Natural killer cell (primary cell): ENCODE results near the gene JAGN1. TPM values are rescaled to one million over a fixed set of nuclear protein-coding genes. Genes with fewer than 3 reads are reported as not detected.

ENCODE experiments used
- ATAC-seq, 3 donors: fragments of 150-1000 bp in 2 of 3; fragments of 200-7000 bp in 1 of 3; cut with Tn5 transposase; 1 replicate in 1 of 3; 2 replicates in 2 of 3; pipeline ENCODE4 v1.10.0; 2021; ENCODE audit warnings: mild to moderate bottlenecking in 2 of 3, moderate library complexity in 2 of 3
- DNase-seq, 2 donors: peaks; one replicate each; pipeline versions ENCODE4 v3.0.0 to v3.0.0-alpha.2; 2013 to 2021; ENCODE audit warnings: mixed read lengths in 1 of 2
- H3K27ac ChIP-seq: one replicate; pipeline ENCODE4 v1.5.1; 2013; ENCODE audit warnings: mild to moderate bottlenecking, low read length
- H3K27me3 ChIP-seq: one replicate; pipeline ENCODE4 v1.6.1; 2013; ENCODE audit warnings: low read length; ENCODE audit not compliant: control insufficient read depth, insufficient read depth
- H3K36me3 ChIP-seq: one replicate; pipeline ENCODE4 v1.6.1; 2013; ENCODE audit warnings: low read length; ENCODE audit not compliant: control insufficient read depth, insufficient read depth
- H3K4me1 ChIP-seq: one replicate; pipeline ENCODE4 v1.6.1; 2013; ENCODE audit warnings: low read length; ENCODE audit not compliant: control insufficient read depth, insufficient read depth
- H3K4me3 ChIP-seq: one replicate; pipeline ENCODE4 v1.5.1; 2013; ENCODE audit warnings: low read length
- H3K9me3 ChIP-seq: one replicate; pipeline ENCODE4 v1.6.1; 2013; ENCODE audit warnings: low read length; ENCODE audit not compliant: control insufficient read depth, insufficient read depth
- H3K27ac Mint-ChIP-seq, 2 donors: one replicate each; pipeline ENCODE4 v1.8.0; 2022; ENCODE audit warnings: mild to moderate bottlenecking in 2 of 2, mixed read lengths in 2 of 2, moderate library complexity in 1 of 2
- H3K27me3 Mint-ChIP-seq, 2 donors: one replicate each; pipeline ENCODE4 v1.8.0; 2022; ENCODE audit warnings: low read depth in 2 of 2, mixed read lengths in 2 of 2
- H3K36me3 Mint-ChIP-seq: one replicate; pipeline ENCODE4 v1.8.0; 2022; ENCODE audit warnings: mixed read lengths
- H3K4me1 Mint-ChIP-seq, 2 donors: one replicate each; pipeline ENCODE4 v1.8.0; 2022; ENCODE audit warnings: mixed read lengths in 2 of 2
- H3K4me3 Mint-ChIP-seq: one replicate; pipeline ENCODE4 v1.8.0; 2022; ENCODE audit warnings: mild to moderate bottlenecking, moderate library complexity, mixed read lengths
- H3K9me3 Mint-ChIP-seq, 2 donors: one replicate each; pipeline ENCODE4 v1.8.0; 2022; ENCODE audit warnings: mixed read lengths in 2 of 2
- WGBS: methylation state at CpG from one replicate; pipeline ENCODE4 v1.1.7; 2013; ENCODE audit warnings: missing lambda C conversion rate; ENCODE audit not compliant: insufficient coverage; 5-methylcytosine and 5-hydroxymethylcytosine counted together
- intact Hi-C: fragments of 100-400 bp; cut with micrococcal nuclease; formaldehyde crosslinking; loops from one replicate; pipeline ENCODE4 v1.14.2; 2022
- total RNA-seq, 4 donors: library from RNA; stranded (reverse); fragments of 120-200 nt in 1 of 4; gene quantifications; one replicate each; pipeline versions ENCODE4 v1.2.3 to v1.2.4, GENCODE V29; 2013 to 2022
- TF ChIP-seq, protein P1 (sequence below): fragments of 200-600 bp; IDR thresholded peaks from one replicate; pipeline ENCODE4 v1.8.0; 2022; ENCODE audit warnings: antibody characterized with exemption

Gene JAGN1
- total RNA-seq, 3 donors from 2014 or later (not counting 1 experiment from before 2014, with no cell fraction given): 15.4 to 16.6 (median 15.5) TPM

- H3K36me3 Mint-ChIP-seq: no peaks in the 10 kb centered on the region
- Histone ChIP-seq H3K27ac (no peak overlapping the region), H3K9me3 (no peaks in the 10 kb centered on the region), H3K4me1 (no peaks in the 10 kb centered on the region), H3K4me3 (no peak overlapping the region), H3K27me3 (no peaks in the 10 kb centered on the region), H3K36me3 (no peaks in the 10 kb centered on the region)
- H3K27me3 Mint-ChIP-seq: no peaks in the 10 kb centered on the region
- no peaks in the 10 kb centered on the region for H3K9me3 Mint-ChIP-seq
- ATAC-seq (no peak), DNase-seq (no peak)
- TF ChIP-seq, protein P1, sequence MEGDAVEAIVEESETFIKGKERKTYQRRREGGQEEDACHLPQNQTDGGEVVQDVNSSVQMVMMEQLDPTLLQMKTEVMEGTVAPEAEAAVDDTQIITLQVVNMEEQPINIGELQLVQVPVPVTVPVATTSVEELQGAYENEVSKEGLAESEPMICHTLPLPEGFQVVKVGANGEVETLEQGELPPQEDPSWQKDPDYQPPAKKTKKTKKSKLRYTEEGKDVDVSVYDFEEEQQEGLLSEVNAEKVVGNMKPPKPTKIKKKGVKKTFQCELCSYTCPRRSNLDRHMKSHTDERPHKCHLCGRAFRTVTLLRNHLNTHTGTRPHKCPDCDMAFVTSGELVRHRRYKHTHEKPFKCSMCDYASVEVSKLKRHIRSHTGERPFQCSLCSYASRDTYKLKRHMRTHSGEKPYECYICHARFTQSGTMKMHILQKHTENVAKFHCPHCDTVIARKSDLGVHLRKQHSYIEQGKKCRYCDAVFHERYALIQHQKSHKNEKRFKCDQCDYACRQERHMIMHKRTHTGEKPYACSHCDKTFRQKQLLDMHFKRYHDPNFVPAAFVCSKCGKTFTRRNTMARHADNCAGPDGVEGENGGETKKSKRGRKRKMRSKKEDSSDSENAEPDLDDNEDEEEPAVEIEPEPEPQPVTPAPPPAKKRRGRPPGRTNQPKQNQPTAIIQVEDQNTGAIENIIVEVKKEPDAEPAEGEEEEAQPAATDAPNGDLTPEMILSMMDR: no peak
- H3K4me1 Mint-ChIP-seq: peaks cover 7 to 13% of the 10 kb centered on the region in 2 donors
- no peak overlapping the region for H3K27ac Mint-ChIP-seq
- 95% methylated on average over 9 of the region's 11 CpGs for WGBS
- intact Hi-C loops: no loop called here
- H3K4me3 Mint-ChIP-seq: no peak overlapping the region
These were observed 5.8 kb upstream of the JAGN1 start for GRCh38 chr3:9884555-9885165.

- no peak for ATAC-seq
- Histone ChIP-seq H3K4me3 (no peak overlapping the region), H3K27me3 (no peaks in the 10 kb centered on the region), H3K36me3 (no peaks in the 10 kb centered on the region), H3K27ac (no peak overlapping the region), H3K4me1 (peaks cover 10% of the 10 kb centered on the region), H3K9me3 (no peaks in the 10 kb centered on the region)
- H3K4me3 Mint-ChIP-seq: no peak overlapping the region
- H3K4me1 Mint-ChIP-seq: peaks cover 13 to 29% of the 10 kb centered on the region in 2 donors
- TF ChIP-seq, protein P1: no peak
- no peaks in the 10 kb centered on the region for H3K9me3 Mint-ChIP-seq
- no peaks in the 10 kb centered on the region for H3K36me3 Mint-ChIP-seq
- no peaks in the 10 kb centered on the region for H3K27me3 Mint-ChIP-seq
- DNase-seq: no peak
- intact Hi-C loops: no loop called here
- H3K27ac Mint-ChIP-seq: no peak overlapping the region
These were observed 4.1 kb upstream of the JAGN1 start for GRCh38 chr3:9886328-9886727.

GRCh38 chr3:9887480-9887879 is 2.9 kb upstream of the JAGN1 start:
- ATAC-seq (no peak), DNase-seq (no peak)
- no peak overlapping the region for H3K27ac Mint-ChIP-seq
- no peaks in the 10 kb centered on the region for H3K36me3 Mint-ChIP-seq
- H3K4me1 ChIP-seq: peaks cover 17% of the 10 kb centered on the region
- no peaks in the 10 kb centered on the region for H3K27me3 ChIP-seq
- WGBS: 94% methylated on average over 4 of the region's 5 CpGs
- TF ChIP-seq, protein P1: no peak
- no peak overlapping the region for H3K27ac ChIP-seq
- H3K4me1 Mint-ChIP-seq: peaks cover 22 to 37% of the 10 kb centered on the region in 2 donors
- peaks cover 1% of the 10 kb centered on the region for H3K36me3 ChIP-seq
- no peaks in the 10 kb centered on the region for H3K9me3 Mint-ChIP-seq
- H3K27me3 Mint-ChIP-seq: no peaks in the 10 kb centered on the region
- no peak overlapping the region for H3K4me3 Mint-ChIP-seq
- no peak overlapping the region for H3K4me3 ChIP-seq
- intact Hi-C loops: no loop called here
- no peaks in the 10 kb centered on the region for H3K9me3 ChIP-seq

- ATAC-seq (no peak), DNase-seq (no peak)
- intact Hi-C loops: no loop called here
- no peak overlapping the region for H3K4me3 ChIP-seq
- H3K36me3 ChIP-seq: peaks cover 5% of the 10 kb centered on the region
- WGBS: 95% methylated on average over 3 of the region's 3 CpGs
- H3K27ac ChIP-seq: no peak overlapping the region
- Mint-ChIP-seq H3K4me3 (no peak overlapping the region), H3K4me1 (peaks cover 29 to 47% of the 10 kb centered on the region in 2 donors), H3K36me3 (no peaks in the 10 kb centered on the region), H3K27me3 (no peaks in the 10 kb centered on the region), H3K9me3 (no peaks in the 10 kb centered on the region), H3K27ac (no peak overlapping the region)
- no peaks in the 10 kb centered on the region for H3K27me3 ChIP-seq
- peaks cover 17% of the 10 kb centered on the region for H3K4me1 ChIP-seq
- no peaks in the 10 kb centered on the region for H3K9me3 ChIP-seq
- TF ChIP-seq, protein P1: no peak
These were observed 1.9 kb upstream of the JAGN1 start for GRCh38 chr3:9888540-9888939.
